HCT116 (cell line): ENCODE results near the gene ZNF473. TPM values are rescaled to one million over a fixed set of nuclear protein-coding genes. Genes with fewer than 3 reads are reported as not detected.

Source experiments
- ATAC-seq: fragments of 200-7000 bp; cut with Tn5 transposase; 2 replicates; pipeline ENCODE4 v1.9.1; 2020; ENCODE audit warnings: mild to moderate bottlenecking, moderate library complexity
- BruUV-seq: library from RNA; stranded (reverse); fragments of 400-500 nt; replicated peaks from 2 replicates; lab custom pipeline; 2021; lab: Mats Ljungman, UMichigan
- CTCF ChIA-PET: fragments of 300-600 bp; sonication (Branson Sonifier 250); formaldehyde crosslinking; loops from one replicate; lab custom pipeline; 2021; ENCODE audit warnings: antibody characterized with exemption; lab: Charles Lee
- POLR2A ChIA-PET: fragments of 300-600, 350-600 bp; sonication (Branson Sonifier 250); formaldehyde crosslinking; loops from one replicate; lab custom pipeline; 2021; ENCODE audit warnings: antibody characterized with exemption; lab: Charles Lee
- RAD21 ChIA-PET, 2 experiments: fragments of 300-600 bp; sonication (Branson Sonifier 250); formaldehyde crosslinking; loops; one replicate each; lab custom pipeline; 2023; ENCODE audit warnings: low total read pairs in 2 of 2; ENCODE audit not compliant: uncharacterized antibody in 2 of 2, unreplicated experiment in 2 of 2, low non-redundant PET in 1 of 2; lab: Charles Lee
- DNase-seq: peaks from one replicate; pipeline ENCODE4 v3.0.0-alpha.2; 2010; ENCODE audit warnings: low read depth, low spot score
- H2AFZ ChIP-seq: fragments of 200-600 bp; shearing (Covaris generic), sonication (generic); 2 replicates; pipeline ENCODE4 v1.6.1; 2017; ENCODE audit warnings: low read depth, mixed run types, mixed read lengths, antibody characterized with exemption, low read length; ENCODE audit not compliant: poor library complexity, severe bottlenecking
- H3K27ac ChIP-seq: 2 replicates; pipeline ENCODE4 v1.5.1; 2012; ENCODE audit warnings: low read depth, low read length
- H3K27me3 ChIP-seq: fragments of 200-600 bp; sonication (generic); 2 replicates; pipeline ENCODE4 v1.6.1; 2016; ENCODE audit warnings: mixed run types, low read length, mixed read lengths; ENCODE audit not compliant: insufficient read depth
- H3K36me3 ChIP-seq, 2 experiments: fragments of 200-500 bp in 1 of 2; fragments of 200-600 bp in 1 of 2; sonication (Bioruptor generic) in 1 of 2; sonication (generic) in 1 of 2; 2 replicates each; pipeline versions ENCODE4 v1.5.1 to v1.6.1; 2014 to 2016; ENCODE audit warnings: low read length in 2 of 2, inconsistent platforms in 1 of 2, mixed read lengths in 1 of 2, mixed run types in 1 of 2; ENCODE audit not compliant: insufficient read depth in 2 of 2, control insufficient read depth in 1 of 2
- H3K4me1 ChIP-seq, 2 experiments: fragments of 200-600 bp in 1 of 2; sonication (generic) in 1 of 2; 2 replicates each; pipeline versions ENCODE4 v1.5.1 to v1.6.1; 2012 to 2017; ENCODE audit warnings: low read length in 2 of 2, inconsistent platforms in 1 of 2, mild to moderate bottlenecking in 1 of 2, mixed read lengths in 1 of 2, mixed run types in 1 of 2, moderate library complexity in 1 of 2; ENCODE audit not compliant: insufficient read depth in 2 of 2, control insufficient read depth in 1 of 2
- H3K4me2 ChIP-seq: fragments of 200-600 bp; sonication (generic); 2 replicates; pipeline ENCODE4 v1.6.1; 2017; ENCODE audit warnings: mixed run types, low read length, mixed read lengths
- H3K4me3 ChIP-seq, 2 experiments: fragments of 200-600 bp in 1 of 2; sonication (generic) in 1 of 2; replicated peaks in 1 of 2; 2 replicates each; pipeline ENCODE4 v1.5.1; 2011 to 2016; ENCODE audit warnings: low read length in 2 of 2, control low read depth in 1 of 2, low read depth in 1 of 2, mild to moderate bottlenecking in 1 of 2, mixed read lengths in 1 of 2, mixed run types in 1 of 2
- H3K79me2 ChIP-seq: fragments of 200-600 bp; sonication (generic); 2 replicates; pipeline ENCODE4 v1.6.1; 2017; ENCODE audit warnings: mild to moderate bottlenecking, mixed run types, low read length, moderate library complexity, mixed read lengths; ENCODE audit not compliant: insufficient read depth
- H3K9ac ChIP-seq: fragments of 200-600 bp; sonication (generic); 2 replicates; pipeline ENCODE4 v1.6.1; 2016; ENCODE audit warnings: low read length, mixed read lengths
- H3K9me2 ChIP-seq: fragments of 200-600 bp; sonication (generic), shearing (Covaris generic); 2 replicates; pipeline ENCODE4 v1.6.1; 2017; ENCODE audit warnings: mixed run types, mild to moderate bottlenecking, moderate library complexity; ENCODE audit not compliant: insufficient read depth
- H3K9me3 ChIP-seq, 2 experiments: fragments of 200-500 bp in 1 of 2; fragments of 200-600 bp in 1 of 2; sonication (Bioruptor generic) in 1 of 2; sonication (generic) in 1 of 2; 2 replicates each; pipeline ENCODE4 v1.6.1; 2014 to 2017; ENCODE audit warnings: low read length in 2 of 2, mixed read lengths in 2 of 2, inconsistent platforms in 1 of 2, low read depth in 1 of 2, mild to moderate bottlenecking in 1 of 2, mixed run types in 1 of 2, moderate library complexity in 1 of 2; ENCODE audit not compliant: control insufficient read depth in 1 of 2, insufficient read depth in 1 of 2
- H4K20me1 ChIP-seq: fragments of 200-600 bp; sonication (generic), shearing (Covaris generic); 2 replicates; pipeline ENCODE4 v1.6.1; 2017; ENCODE audit warnings: mixed run types, mild to moderate bottlenecking, moderate library complexity; ENCODE audit not compliant: insufficient read depth
- CBX3 ChIP-seq: IDR thresholded peaks from 2 replicates; pipeline ENCODE4 v1.6.1; 2012; ENCODE audit warnings: low read depth
- EZH2 ChIP-seq: fragments of 200-600 bp; sonication (generic); IDR thresholded peaks from 2 replicates; pipeline ENCODE4 v1.6.1; 2017; ENCODE audit warnings: antibody characterized with exemption, mixed run types
- FOSL1 ChIP-seq: IDR thresholded peaks from 2 replicates; pipeline ENCODE4 v1.6.1; 2012; ENCODE audit warnings: low read depth
- POLR2A ChIP-seq: IDR thresholded peaks from 2 replicates; pipeline ENCODE4 v1.7.0; 2011; ENCODE audit warnings: borderline replicate concordance; ENCODE audit not compliant: insufficient read depth, insufficient read length; ENCODE audit errors: extremely low read depth
- SIN3A ChIP-seq: IDR thresholded peaks from 2 replicates; pipeline ENCODE4 v1.6.1; 2012; ENCODE audit warnings: low read depth
- SP1 ChIP-seq: IDR thresholded peaks from 2 replicates; pipeline ENCODE4 v1.6.1; 2012; ENCODE audit warnings: low read depth
- YY1 ChIP-seq: IDR thresholded peaks from 2 replicates; pipeline ENCODE4 v1.6.1; 2011; ENCODE audit warnings: low read length, low read depth, moderate library complexity, mild to moderate bottlenecking; ENCODE audit not compliant: insufficient replicate concordance; ENCODE audit errors: extremely low read depth
- ZFX ChIP-seq: fragments of 450-650 bp; IDR thresholded peaks from 2 replicates; pipeline ENCODE4 v1.6.1; 2017
- intact Hi-C: fragments of 100-400 bp; cut with micrococcal nuclease; formaldehyde crosslinking; loops from 2 replicates; pipeline ENCODE4 v1.10.0; 2022
- total RNA-seq: library from RNA; stranded (reverse); gene quantifications from one replicate; pipeline ENCODE4 v1.2.1, GENCODE V29; 2021; ENCODE audit not compliant: unreplicated experiment
- TF ChIP-seq, protein P1 (sequence below): IDR thresholded peaks from 2 replicates; pipeline ENCODE4 v1.6.1; 2012; ENCODE audit warnings: low read depth
- TF ChIP-seq, protein P2 (sequence below): IDR thresholded peaks from 2 replicates; pipeline ENCODE4 v1.6.1; 2011; ENCODE audit warnings: mild to moderate bottlenecking, low read length, moderate library complexity; ENCODE audit not compliant: insufficient replicate concordance; ENCODE audit errors: extremely low read depth

The ZNF473 gene
- total RNA-seq, 1 experiment from 2014 or later: 19.8 TPM

DNA sequence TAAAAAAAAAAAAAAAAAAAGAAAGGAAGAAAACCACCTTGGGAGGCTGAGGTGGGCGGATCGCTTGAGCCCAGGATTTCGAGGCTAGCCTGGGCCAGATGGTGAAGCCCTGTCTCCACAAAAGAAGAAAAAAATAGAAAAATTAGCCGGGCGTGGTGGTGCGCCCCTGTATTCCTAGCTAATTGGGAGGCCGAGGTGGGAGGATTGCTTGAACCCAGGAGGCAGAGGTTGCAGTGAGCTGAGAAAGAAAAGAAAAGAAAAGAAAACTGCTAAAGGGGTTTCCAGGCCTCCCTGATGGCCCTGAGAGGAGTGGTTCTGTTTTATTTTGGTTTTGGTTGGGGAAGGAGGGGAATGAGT, 723 bp downstream of the ZNF473 start (continued):
- no peak for TF ChIP-seq CBX3
- TF ChIP-seq YY1: no peak

DNA sequence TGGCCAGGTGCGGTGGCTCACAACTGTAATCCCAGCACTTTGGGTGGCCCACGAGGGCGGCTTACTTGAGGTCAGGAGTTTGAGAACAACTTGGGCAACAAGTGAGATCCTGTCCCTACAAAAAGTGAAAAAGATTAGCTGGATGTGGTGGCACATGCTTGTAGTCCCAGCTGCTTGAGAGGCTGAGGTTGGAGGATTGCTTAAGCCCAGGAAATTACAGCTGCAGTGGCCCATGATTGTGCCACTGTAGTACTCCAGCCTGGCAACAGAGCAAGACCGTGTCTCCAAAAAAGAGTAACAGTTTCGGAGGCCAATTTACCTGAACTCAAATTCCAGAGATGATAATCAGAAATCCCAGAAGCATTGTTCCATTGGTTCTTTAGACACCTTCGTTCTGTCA, 4.4 kb downstream of the ZNF473 start:
- H3K27ac ChIP-seq: no peak overlapping the region
- ChIA-PET CTCF (no interaction called here), RAD21 (no interaction called here), POLR2A (no interaction called here)
- peaks cover 5 to 17% of the 10 kb centered on the region in 2 experiments; a peak in 2 of 4 replicates for H3K4me1 ChIP-seq
- intact Hi-C loops: no loop called here
- H3K4me3 ChIP-seq: no peak overlapping the region
- H2AFZ ChIP-seq: no peak overlapping the region
- no TSS peak for BruUV-seq
- 0 out of 2 replicates have a peak, but pooled peaks cover 5% of the 10 kb centered on the region for H4K20me1 ChIP-seq
- no peak overlapping the region for H3K4me2 ChIP-seq
- H3K9me2 ChIP-seq: no peaks in the 10 kb centered on the region
- H3K27me3 ChIP-seq: no peaks in the 10 kb centered on the region
- no peak for DNase-seq
- ATAC-seq: no peak
- H3K9me3 ChIP-seq: no peaks in the 10 kb centered on the region
- peaks cover 93% of the 10 kb centered on the region for H3K79me2 ChIP-seq
- H3K36me3 ChIP-seq: peaks cover 13 to 50% of the 10 kb centered on the region in 2 experiments; a peak in 3 of 4 replicates
- H3K9ac ChIP-seq: no peak overlapping the region
- TF ChIP-seq ZFX (no peak), YY1 (no peak), SP1 (no peak), POLR2A (no peak), FOSL1 (no peak), CBX3 (no peak), EZH2 (no peak), SIN3A (no peak)
- TF ChIP-seq, protein P1, sequence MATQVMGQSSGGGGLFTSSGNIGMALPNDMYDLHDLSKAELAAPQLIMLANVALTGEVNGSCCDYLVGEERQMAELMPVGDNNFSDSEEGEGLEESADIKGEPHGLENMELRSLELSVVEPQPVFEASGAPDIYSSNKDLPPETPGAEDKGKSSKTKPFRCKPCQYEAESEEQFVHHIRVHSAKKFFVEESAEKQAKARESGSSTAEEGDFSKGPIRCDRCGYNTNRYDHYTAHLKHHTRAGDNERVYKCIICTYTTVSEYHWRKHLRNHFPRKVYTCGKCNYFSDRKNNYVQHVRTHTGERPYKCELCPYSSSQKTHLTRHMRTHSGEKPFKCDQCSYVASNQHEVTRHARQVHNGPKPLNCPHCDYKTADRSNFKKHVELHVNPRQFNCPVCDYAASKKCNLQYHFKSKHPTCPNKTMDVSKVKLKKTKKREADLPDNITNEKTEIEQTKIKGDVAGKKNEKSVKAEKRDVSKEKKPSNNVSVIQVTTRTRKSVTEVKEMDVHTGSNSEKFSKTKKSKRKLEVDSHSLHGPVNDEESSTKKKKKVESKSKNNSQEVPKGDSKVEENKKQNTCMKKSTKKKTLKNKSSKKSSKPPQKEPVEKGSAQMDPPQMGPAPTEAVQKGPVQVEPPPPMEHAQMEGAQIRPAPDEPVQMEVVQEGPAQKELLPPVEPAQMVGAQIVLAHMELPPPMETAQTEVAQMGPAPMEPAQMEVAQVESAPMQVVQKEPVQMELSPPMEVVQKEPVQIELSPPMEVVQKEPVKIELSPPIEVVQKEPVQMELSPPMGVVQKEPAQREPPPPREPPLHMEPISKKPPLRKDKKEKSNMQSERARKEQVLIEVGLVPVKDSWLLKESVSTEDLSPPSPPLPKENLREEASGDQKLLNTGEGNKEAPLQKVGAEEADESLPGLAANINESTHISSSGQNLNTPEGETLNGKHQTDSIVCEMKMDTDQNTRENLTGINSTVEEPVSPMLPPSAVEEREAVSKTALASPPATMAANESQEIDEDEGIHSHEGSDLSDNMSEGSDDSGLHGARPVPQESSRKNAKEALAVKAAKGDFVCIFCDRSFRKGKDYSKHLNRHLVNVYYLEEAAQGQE: no peak
- TF ChIP-seq, protein P2, sequence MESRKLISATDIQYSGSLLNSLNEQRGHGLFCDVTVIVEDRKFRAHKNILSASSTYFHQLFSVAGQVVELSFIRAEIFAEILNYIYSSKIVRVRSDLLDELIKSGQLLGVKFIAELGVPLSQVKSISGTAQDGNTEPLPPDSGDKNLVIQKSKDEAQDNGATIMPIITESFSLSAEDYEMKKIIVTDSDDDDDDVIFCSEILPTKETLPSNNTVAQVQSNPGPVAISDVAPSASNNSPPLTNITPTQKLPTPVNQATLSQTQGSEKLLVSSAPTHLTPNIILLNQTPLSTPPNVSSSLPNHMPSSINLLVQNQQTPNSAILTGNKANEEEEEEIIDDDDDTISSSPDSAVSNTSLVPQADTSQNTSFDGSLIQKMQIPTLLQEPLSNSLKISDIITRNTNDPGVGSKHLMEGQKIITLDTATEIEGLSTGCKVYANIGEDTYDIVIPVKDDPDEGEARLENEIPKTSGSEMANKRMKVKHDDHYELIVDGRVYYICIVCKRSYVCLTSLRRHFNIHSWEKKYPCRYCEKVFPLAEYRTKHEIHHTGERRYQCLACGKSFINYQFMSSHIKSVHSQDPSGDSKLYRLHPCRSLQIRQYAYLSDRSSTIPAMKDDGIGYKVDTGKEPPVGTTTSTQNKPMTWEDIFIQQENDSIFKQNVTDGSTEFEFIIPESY: no peak
